ENCODE measurements around the gene TBC1D23. TPM values are rescaled to one million over a fixed set of nuclear protein-coding genes. Genes with fewer than 3 reads are reported as not detected.

Gene TBC1D23
- polyA plus RNA-seq, 1 of the 3 experiments (the other 2 are of a cell fraction), result 6.7 TPM

DNA sequence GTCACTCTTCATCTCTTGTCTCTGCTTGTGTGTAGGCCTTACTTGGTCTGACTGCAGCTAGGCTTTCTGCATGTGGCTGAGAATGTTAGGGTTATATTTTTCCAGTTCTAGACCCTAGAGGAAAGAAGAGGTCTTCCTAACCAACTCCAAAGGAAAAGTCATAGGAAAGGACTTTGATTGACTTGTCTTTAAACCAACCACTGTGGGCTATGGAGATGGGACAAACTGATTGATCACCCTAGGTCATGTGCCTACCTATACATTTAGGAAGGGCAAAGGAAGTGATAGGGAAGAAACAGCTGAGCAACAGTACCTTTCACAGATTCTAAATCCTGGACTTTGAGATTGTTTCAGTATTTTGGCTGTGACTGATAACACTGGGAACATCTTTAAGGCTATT lies 16.5 kb upstream of the TBC1D23 start:
- Histone ChIP-seq H3K9me2 (no peaks in the 10 kb centered on the region), H3K9me3 (no peaks in the 10 kb centered on the region), H2AFZ (ENCODE audit: low read depth) (no peak overlapping the region), H3K79me2 (ENCODE audit: insufficient read depth) (no peaks in the 10 kb centered on the region), H3K36me3 (replicated peaks in 1 of 2; ENCODE audit: control insufficient read depth in 1 of 2, insufficient read depth in 2 of 2, low read length in 1 of 2) (no peaks in the 10 kb centered on the region), H4K20me1 (ENCODE audit: insufficient read depth) (no peaks in the 10 kb centered on the region), H3K27ac (ENCODE audit: low read depth in 2 of 2, low read length in 1 of 2) (no peak overlapping the region), H3K27me3 (ENCODE audit: insufficient read depth) (no peaks in the 10 kb centered on the region), H3K9ac (no peak overlapping the region), H3K4me3 (ENCODE audit: low read depth in 2 of 2, low read length in 1 of 2) (no peak overlapping the region), H3K4me1 (ENCODE audit: control insufficient read depth in 1 of 2, insufficient read depth in 2 of 2, low read depth in 1 of 2, low read length in 1 of 2) (0 out of 4 replicates have a peak, but pooled peaks cover 0 to 3% of the 10 kb centered on the region in 2 experiments), H3K4me2 (no peak overlapping the region), H3F3A (replicated peaks; ENCODE audit: insufficient read depth) (no peaks in the 10 kb centered on the region)
- no peak for TF ChIP-seq NFIC (IDR thresholded peaks at IDR 0.05; ENCODE audit: borderline replicate concordance)
- no peak for TF ChIP-seq RAD21 (IDR thresholded peaks at IDR 0.05; ENCODE audit: low read length)
- no peak for TF ChIP-seq CHD2 (IDR thresholded peaks at IDR 0.05; ENCODE audit: low read length, partially characterized antibody)
- no peak for TF ChIP-seq RXRA (IDR thresholded peaks at IDR 0.05; ENCODE audit: borderline replicate concordance, low read depth)
- POLR2A ChIA-PET, result no interaction called here
- CTCF ChIA-PET, result interaction anchor here (1.6 to 1.9 kb wide), 2 partner anchors 10 to 412 kb away, joined by 5 to 6 read pairs; no protein-coding TSS in a partner anchor
- DNase-seq, result no peak

DNA sequence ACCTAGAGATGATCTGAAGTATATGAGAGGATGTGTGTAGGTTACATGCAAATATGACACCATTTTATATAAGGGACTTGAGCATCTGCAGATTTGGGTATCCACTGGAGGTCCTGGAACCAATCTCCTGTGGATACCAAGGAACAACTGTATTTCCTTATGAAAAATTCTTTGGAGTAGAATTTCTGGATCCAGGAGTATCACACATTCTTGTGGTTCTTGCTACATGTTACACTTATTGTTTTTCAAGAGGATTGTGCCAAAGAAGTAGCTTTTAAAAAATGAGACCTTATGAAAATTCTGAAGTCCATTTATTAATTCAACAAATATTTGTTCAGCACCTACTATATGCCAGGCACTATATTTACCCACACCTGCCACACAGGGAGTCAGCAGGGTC lies 15.7 kb upstream of the TBC1D23 start:
- no peak for DNase-seq
- no peaks in the 10 kb centered on the region for H3K36me3 ChIP-seq (replicated peaks in 1 of 2; ENCODE audit: control insufficient read depth in 1 of 2, insufficient read depth in 2 of 2, low read length in 1 of 2)
- H3K9me3 ChIP-seq, result no peaks in the 10 kb centered on the region
- no peaks in the 10 kb centered on the region for H4K20me1 ChIP-seq (ENCODE audit: insufficient read depth)
- H3K79me2 ChIP-seq (ENCODE audit: insufficient read depth), result no peaks in the 10 kb centered on the region
- H3K4me2 ChIP-seq, result no peak overlapping the region
- H3K4me3 ChIP-seq (ENCODE audit: low read depth in 2 of 2, low read length in 1 of 2), result no peak overlapping the region
- no peak overlapping the region for H3K27ac ChIP-seq (ENCODE audit: low read depth in 2 of 2, low read length in 1 of 2)
- TF ChIP-seq, protein P1, sequence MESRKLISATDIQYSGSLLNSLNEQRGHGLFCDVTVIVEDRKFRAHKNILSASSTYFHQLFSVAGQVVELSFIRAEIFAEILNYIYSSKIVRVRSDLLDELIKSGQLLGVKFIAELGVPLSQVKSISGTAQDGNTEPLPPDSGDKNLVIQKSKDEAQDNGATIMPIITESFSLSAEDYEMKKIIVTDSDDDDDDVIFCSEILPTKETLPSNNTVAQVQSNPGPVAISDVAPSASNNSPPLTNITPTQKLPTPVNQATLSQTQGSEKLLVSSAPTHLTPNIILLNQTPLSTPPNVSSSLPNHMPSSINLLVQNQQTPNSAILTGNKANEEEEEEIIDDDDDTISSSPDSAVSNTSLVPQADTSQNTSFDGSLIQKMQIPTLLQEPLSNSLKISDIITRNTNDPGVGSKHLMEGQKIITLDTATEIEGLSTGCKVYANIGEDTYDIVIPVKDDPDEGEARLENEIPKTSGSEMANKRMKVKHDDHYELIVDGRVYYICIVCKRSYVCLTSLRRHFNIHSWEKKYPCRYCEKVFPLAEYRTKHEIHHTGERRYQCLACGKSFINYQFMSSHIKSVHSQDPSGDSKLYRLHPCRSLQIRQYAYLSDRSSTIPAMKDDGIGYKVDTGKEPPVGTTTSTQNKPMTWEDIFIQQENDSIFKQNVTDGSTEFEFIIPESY (IDR thresholded peaks at IDR 0.05; ENCODE audit: borderline replicate concordance, low read depth), result no peak
- CTCF ChIA-PET, result interaction anchor here (0.7 to 1.6 kb wide), 4 partner anchors 9 to 1594 kb away, joined by 3 to 10 read pairs (median 4); no protein-coding TSS in a partner anchor
- H3K4me1 ChIP-seq (ENCODE audit: control insufficient read depth in 1 of 2, insufficient read depth in 2 of 2, low read depth in 1 of 2, low read length in 1 of 2), result 0 out of 4 replicates have a peak, but pooled peaks cover 0 to 3% of the 10 kb centered on the region in 2 experiments
- H3K9me2 ChIP-seq, result no peaks in the 10 kb centered on the region
- no peaks in the 10 kb centered on the region for H3K27me3 ChIP-seq (ENCODE audit: insufficient read depth)
- H3F3A ChIP-seq (replicated peaks; ENCODE audit: insufficient read depth), result no peaks in the 10 kb centered on the region
- POLR2A ChIA-PET, result no interaction called here
- H3K9ac ChIP-seq, result no peak overlapping the region
- H2AFZ ChIP-seq (ENCODE audit: low read depth), result no peak overlapping the region

DNA sequence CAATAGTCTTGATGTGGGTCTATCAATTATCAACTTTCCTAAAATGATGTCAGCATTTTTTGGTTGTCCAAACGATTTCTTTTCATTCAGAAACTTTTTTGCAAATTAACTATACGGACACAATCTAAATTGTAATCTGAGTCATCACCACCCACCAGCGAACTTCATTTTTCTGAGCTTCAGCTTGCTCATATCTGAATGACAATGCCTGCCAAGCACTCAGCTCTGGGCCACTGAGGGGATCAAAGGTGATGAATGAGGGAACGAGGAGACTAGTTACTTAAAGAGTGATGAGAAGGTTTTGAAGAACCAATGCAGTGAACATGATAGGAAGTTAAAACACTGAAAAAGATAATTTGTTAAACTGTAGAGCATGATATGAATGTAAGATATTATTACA lies 14.9 kb upstream of the TBC1D23 start:
- ChIA-PET CTCF (interaction anchor here (1.0 to 1.6 kb wide), 4 partner anchors 9 to 403 kb away, joined by 3 to 10 read pairs (median 6); no protein-coding TSS in a partner anchor), POLR2A (no interaction called here)
- H3K4me3 ChIP-seq (ENCODE audit: low read depth in 2 of 2, low read length in 1 of 2), result no peak overlapping the region
- 0 out of 4 replicates have a peak, but pooled peaks cover 0 to 3% of the 10 kb centered on the region in 2 experiments for H3K4me1 ChIP-seq (ENCODE audit: control insufficient read depth in 1 of 2, insufficient read depth in 2 of 2, low read depth in 1 of 2, low read length in 1 of 2)
- H3F3A ChIP-seq (replicated peaks; ENCODE audit: insufficient read depth), result no peaks in the 10 kb centered on the region
- no peak for TF ChIP-seq POLR2AphosphoS5 (IDR thresholded peaks at IDR 0.05; ENCODE audit: low read depth, low read length)
- no peak for TF ChIP-seq FOXJ3 (CRISPR knock-in tag; IDR thresholded peaks at IDR 0.05)
- TF ChIP-seq TCF12 (IDR thresholded peaks at IDR 0.05), result no peak
- no peak for TF ChIP-seq RXRA (IDR thresholded peaks at IDR 0.05; ENCODE audit: borderline replicate concordance, low read depth)
- no peak for TF ChIP-seq TAF1 (IDR thresholded peaks at IDR 0.05; ENCODE audit: borderline replicate concordance, low read depth, low read length)
- TF ChIP-seq IRF3 (IDR thresholded peaks at IDR 0.05; ENCODE audit: low read depth, low read length), result no peak
- no peak for TF ChIP-seq YY1 (IDR thresholded peaks at IDR 0.05; ENCODE audit: low read depth)
- no peak for TF ChIP-seq USF2 (IDR thresholded peaks at IDR 0.05; ENCODE audit: borderline replicate concordance, low read depth, low read length)
- TF ChIP-seq EP300 (IDR thresholded peaks at IDR 0.05; ENCODE audit: borderline replicate concordance in 1 of 2, low read depth in 1 of 2, low read length in 1 of 2), result no peak
- no peak for TF ChIP-seq FOSL2 (IDR thresholded peaks at IDR 0.05; ENCODE audit: borderline replicate concordance, low read depth)
- TF ChIP-seq SIN3A (IDR thresholded peaks at IDR 0.05; ENCODE audit: borderline replicate concordance, low read depth, low read length), result no peak
- no peak for TF ChIP-seq SMC3 (IDR thresholded peaks at IDR 0.05; ENCODE audit: low read depth, low read length)
- no peak for TF ChIP-seq GABPA (IDR thresholded peaks at IDR 0.05; ENCODE audit: low read depth)
- TF ChIP-seq TEAD4 (IDR thresholded peaks at IDR 0.05; ENCODE audit: borderline replicate concordance, insufficient read depth), result no peak
- H3K79me2 ChIP-seq (ENCODE audit: insufficient read depth), result no peaks in the 10 kb centered on the region
- DNase-seq, result no peak
- no peak overlapping the region for H2AFZ ChIP-seq (ENCODE audit: low read depth)
- no peaks in the 10 kb centered on the region for H3K9me3 ChIP-seq
- H3K9ac ChIP-seq, result no peak overlapping the region
- H3K27ac ChIP-seq (ENCODE audit: low read depth in 2 of 2, low read length in 1 of 2), result no peak overlapping the region
- no peaks in the 10 kb centered on the region for H3K27me3 ChIP-seq (ENCODE audit: insufficient read depth)
- H3K4me2 ChIP-seq, result no peak overlapping the region
- 44% methylated on average over 4 of the region's 4 CpGs for WGBS (ENCODE audit: low lambda C conversion rate)
- H3K36me3 ChIP-seq (replicated peaks in 1 of 2; ENCODE audit: control insufficient read depth in 1 of 2, insufficient read depth in 2 of 2, low read length in 1 of 2), result no peaks in the 10 kb centered on the region
- no peaks in the 10 kb centered on the region for H4K20me1 ChIP-seq (ENCODE audit: insufficient read depth)
- no peaks in the 10 kb centered on the region for H3K9me2 ChIP-seq
